ENCODE results near the gene EDNRA. TPM values are rescaled to one million over a fixed set of nuclear protein-coding genes. Genes with fewer than 3 reads are reported as not detected.

EDNRA gene
- total RNA-seq, 4 donors from 2014 or later: 3.4 to 18.7 (median 7.7) TPM

DNA sequence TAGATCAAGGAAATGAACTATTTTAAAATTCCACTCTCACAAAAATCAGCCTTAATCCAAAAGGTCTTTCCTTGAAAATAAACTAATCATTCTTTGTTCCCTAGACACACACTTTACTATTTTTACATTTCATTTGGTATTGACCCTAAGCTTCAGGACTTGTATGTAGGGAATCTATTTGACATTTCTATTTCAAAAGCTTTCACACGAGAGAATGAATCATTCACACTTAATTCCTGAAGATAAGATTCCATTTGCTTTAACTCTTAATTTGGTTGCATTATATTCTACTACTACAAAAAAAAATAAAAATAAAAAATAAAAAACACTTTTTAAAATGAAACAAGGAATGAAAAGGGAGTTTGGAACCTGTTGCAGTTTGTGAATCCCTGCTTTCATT is 43.7 kb downstream of the EDNRA start:
- 8 to 18% methylated on average over 1 of the region's 1 CpG for WGBS, 2 donors (ENCODE audit: low coverage in 1 of 2)
- H3K4me3 ChIP-seq: no peak overlapping the region
- no peak for ATAC-seq

DNA sequence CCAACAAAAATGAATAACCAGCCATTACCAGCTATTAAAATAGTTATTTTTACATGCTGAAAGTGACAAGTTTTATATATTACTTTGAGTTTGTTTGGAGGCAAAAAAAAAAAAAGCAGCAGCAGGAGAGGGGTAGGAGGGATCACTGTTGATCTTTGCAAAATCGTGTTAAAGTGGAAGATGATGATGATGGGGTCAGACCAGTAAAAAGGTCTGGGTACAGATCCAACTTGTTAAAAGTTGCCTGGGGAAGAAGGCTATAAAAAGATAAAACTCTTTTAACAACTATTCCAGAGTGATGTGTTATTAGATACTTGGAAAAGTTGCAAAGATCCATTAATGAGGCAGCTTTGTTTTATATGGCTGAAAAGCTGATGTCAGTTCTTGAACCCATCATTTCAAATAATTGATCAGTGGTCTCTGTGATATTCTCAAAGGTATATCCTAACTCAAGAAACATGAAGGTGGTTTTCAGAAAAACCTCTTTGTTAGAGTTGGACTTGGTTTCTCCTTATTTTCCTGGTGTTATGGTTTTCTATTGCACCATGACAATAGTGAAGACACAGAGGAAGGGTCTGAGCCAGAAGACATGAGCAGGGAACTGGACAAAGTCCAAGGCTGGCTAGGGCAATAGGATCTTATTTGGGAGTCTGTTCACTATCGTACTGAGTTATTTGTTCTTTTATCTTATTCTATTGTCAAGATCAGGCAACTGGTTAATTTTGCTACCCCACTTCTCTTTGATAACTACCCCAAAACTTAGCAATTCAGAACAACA is 44.8 kb downstream of the EDNRA start:
- Histone ChIP-seq H3K27me3 (no peaks in the 10 kb centered on the region), H3K27ac (no peak overlapping the region), H3K9me3 (no peaks in the 10 kb centered on the region), H3K4me1 (peaks cover 0 to 7% (median 0%) of the 10 kb centered on the region in 3 donors), H3K36me3 (no peaks in the 10 kb centered on the region), H3K4me3 (no peak overlapping the region)
- TF ChIP-seq CTCF (IDR thresholded peaks at IDR 0.05) (no peak), POLR2A (IDR thresholded peaks at IDR 0.05) (no peak), POLR2AphosphoS5 (IDR thresholded peaks at IDR 0.05) (no peak), EP300 (IDR thresholded peaks at IDR 0.05) (no peak)
- WGBS, 2 donors (ENCODE audit: low coverage in 1 of 2): 15 to 33% methylated on average over 2 of the region's 2 CpGs
- no peak for ATAC-seq

More for the DNA sequence above, 43.7 kb downstream of the EDNRA start:
- no peaks in the 10 kb centered on the region for H3K9me3 ChIP-seq
- no peak overlapping the region for H3K27ac ChIP-seq
- H3K36me3 ChIP-seq: no peaks in the 10 kb centered on the region
- no peaks in the 10 kb centered on the region for H3K27me3 ChIP-seq
- H3K4me1 ChIP-seq: peaks cover 0 to 7% (median 0%) of the 10 kb centered on the region in 3 donors
- TF ChIP-seq EP300 (IDR thresholded peaks at IDR 0.05) (no peak), CTCF (IDR thresholded peaks at IDR 0.05) (no peak), POLR2AphosphoS5 (IDR thresholded peaks at IDR 0.05) (no peak), POLR2A (IDR thresholded peaks at IDR 0.05) (no peak)

DNA sequence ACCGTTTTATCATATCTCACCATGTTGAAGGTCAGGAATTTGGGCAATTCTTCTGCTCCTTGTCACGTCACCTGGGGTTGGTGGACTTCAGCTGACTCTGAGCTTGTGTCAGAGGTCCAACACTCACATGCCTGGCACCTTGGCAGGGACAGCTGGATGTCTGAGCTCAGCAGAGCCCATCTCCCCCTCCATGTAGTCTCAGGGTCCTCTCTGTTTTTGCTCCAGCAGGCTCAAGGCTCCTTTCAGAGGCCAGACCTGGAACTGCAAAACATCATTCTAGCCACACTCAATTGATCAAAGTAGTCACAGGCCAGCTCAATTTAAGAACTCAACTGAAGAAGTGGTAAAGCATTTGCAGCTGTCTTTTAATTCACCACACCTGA is 45.4 kb downstream of the EDNRA start:
- no peak for ATAC-seq
- H3K27ac ChIP-seq: no peak overlapping the region
- WGBS, 2 donors (ENCODE audit: low coverage in 1 of 2): 17 to 42% methylated on average over 1 to 2 of the region's 2 CpGs

GRCh38 chr4:147528054-147528453 is 47.2 kb downstream of the EDNRA start:
- Histone ChIP-seq H3K27ac (no peak overlapping the region), H3K9me3 (no peaks in the 10 kb centered on the region), H3K4me1 (peaks cover 0 to 7% (median 0%) of the 10 kb centered on the region in 3 donors), H3K36me3 (no peaks in the 10 kb centered on the region), H3K4me3 (no peak overlapping the region), H3K27me3 (no peaks in the 10 kb centered on the region)
- no peak for ATAC-seq
- TF ChIP-seq EP300 (IDR thresholded peaks at IDR 0.05) (no peak), POLR2AphosphoS5 (IDR thresholded peaks at IDR 0.05) (no peak), CTCF (IDR thresholded peaks at IDR 0.05) (no peak), POLR2A (IDR thresholded peaks at IDR 0.05) (no peak)
- 83 to 87% methylated on average over 1 of the region's 2 CpGs for WGBS, 2 donors (ENCODE audit: low coverage in 1 of 2)

More for the DNA sequence above, 45.4 kb downstream of the EDNRA start:
- Histone ChIP-seq H3K4me3 (no peak overlapping the region), H3K9me3 (no peaks in the 10 kb centered on the region), H3K4me1 (peaks cover 0 to 7% (median 0%) of the 10 kb centered on the region in 3 donors), H3K27me3 (no peaks in the 10 kb centered on the region), H3K36me3 (no peaks in the 10 kb centered on the region)
- TF ChIP-seq EP300 (IDR thresholded peaks at IDR 0.05): no peak
- TF ChIP-seq POLR2A (IDR thresholded peaks at IDR 0.05): no peak
- TF ChIP-seq POLR2AphosphoS5 (IDR thresholded peaks at IDR 0.05): no peak
- TF ChIP-seq CTCF (IDR thresholded peaks at IDR 0.05): no peak

- Histone ChIP-seq H3K27me3 (no peaks in the 10 kb centered on the region), H3K36me3 (no peaks in the 10 kb centered on the region), H3K4me3 (no peak overlapping the region), H3K9me3 (no peaks in the 10 kb centered on the region), H3K27ac (no peak overlapping the region), H3K4me1 (no peaks in the 10 kb centered on the region)
- ATAC-seq: no peak
- 73 to 83% methylated on average over 1 of the region's 1 CpG for WGBS, 2 donors (ENCODE audit: low coverage in 1 of 2)
- no peak for TF ChIP-seq CTCF (IDR thresholded peaks at IDR 0.05)
- TF ChIP-seq POLR2A (IDR thresholded peaks at IDR 0.05): no peak
- no peak for TF ChIP-seq EP300 (IDR thresholded peaks at IDR 0.05)
- no peak for TF ChIP-seq POLR2AphosphoS5 (IDR thresholded peaks at IDR 0.05)
These were observed 49.2 kb downstream of the EDNRA start for GRCh38 chr4:147530134-147530533.
